ENCODE data around the gene AGO3. TPM values are rescaled to one million over a fixed set of nuclear protein-coding genes. Genes with fewer than 3 reads are reported as not detected.
A peak's percentile ranks its signal among the peaks of the same experiment; 100 is the strongest.

Gene AGO3
- total and polyA plus RNA-seq, 2 of the 13 experiments (the other 11 are each of a cell fraction or from before 2014, with no cell fraction given), result 21.2 to 27.1 TPM

DNA sequence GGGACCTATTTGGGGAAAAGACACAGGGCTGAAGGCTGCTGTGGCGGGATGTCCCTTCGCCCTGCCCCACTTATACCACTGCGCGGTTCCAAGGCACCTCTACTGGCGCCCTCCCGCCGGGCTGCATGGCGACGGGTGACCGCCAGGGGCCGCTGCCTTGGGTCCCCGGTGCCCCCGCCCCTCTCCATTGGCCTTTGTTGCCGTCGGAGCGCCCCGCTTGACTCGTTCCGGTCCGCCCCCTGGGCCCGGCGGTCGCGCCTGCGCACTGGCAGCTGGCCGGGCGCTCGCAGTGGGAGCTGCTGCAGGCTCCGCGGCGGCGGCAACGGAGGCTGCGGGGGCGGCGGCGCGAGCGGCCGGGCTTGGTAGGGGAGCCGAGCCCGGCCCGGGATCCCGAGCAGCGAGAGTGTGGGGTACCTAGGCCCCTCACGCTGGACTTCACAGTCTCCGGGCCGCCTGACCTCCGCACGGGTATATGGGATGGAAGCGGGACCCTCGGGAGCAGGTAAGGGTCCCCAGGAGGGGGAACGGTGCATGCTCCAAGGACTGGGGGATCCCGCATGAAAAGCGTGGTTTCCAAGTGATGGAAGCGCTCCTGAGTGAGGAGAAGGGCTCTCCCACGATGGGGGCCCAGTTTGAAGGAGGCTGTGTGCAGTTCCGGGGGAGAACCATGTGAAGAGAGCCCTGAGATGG is 47.8 kb upstream of the AGO3 start, which contains the start of gene AGO1 (continued):
- peak; percentile 94 for TF ChIP-seq MAZ (IDR thresholded peaks at IDR 0.05; ENCODE audit: borderline replicate concordance, low read depth, low read length)
- TF ChIP-seq MAZ (CRISPR knock-in tag; IDR thresholded peaks at IDR 0.05; ENCODE audit: low read depth), result peak; percentile 93
- TF ChIP-seq NR2F2 (IDR thresholded peaks at IDR 0.05; ENCODE audit: borderline replicate concordance, low read depth), result no peak; the same call in 1 of the 2 replicates
- no peak for TF ChIP-seq ZSCAN21 (CRISPR knock-in tag; IDR thresholded peaks at IDR 0.05; ENCODE audit: borderline replicate concordance)
- TF ChIP-seq DMTF1 (CRISPR knock-in tag; IDR thresholded peaks at IDR 0.05), result no peak
- TF ChIP-seq MIER2 (CRISPR knock-in tag; IDR thresholded peaks at IDR 0.05), result peak; percentile 88
- TF ChIP-seq GATA4 (IDR thresholded peaks at IDR 0.05; ENCODE audit: borderline replicate concordance, low read depth), result no peak
- TF ChIP-seq SNAPC4 (CRISPR knock-in tag; IDR thresholded peaks at IDR 0.05), result no peak
- TF ChIP-seq ZNF670 (CRISPR knock-in tag; IDR thresholded peaks at IDR 0.05; ENCODE audit: borderline replicate concordance), result no peak
- TF ChIP-seq SRSF4 (IDR thresholded peaks at IDR 0.05; ENCODE audit: low read depth, low read length, poor library complexity, severe bottlenecking), result no peak
- no peak for TF ChIP-seq ZNF484 (CRISPR knock-in tag; IDR thresholded peaks at IDR 0.05; ENCODE audit: borderline replicate concordance, low read depth)
- TF ChIP-seq MBD4 (IDR thresholded peaks at IDR 0.05; ENCODE audit: borderline replicate concordance, low read length), result no peak
- no peak for TF ChIP-seq RNF2 (conservative IDR thresholded peaks at IDR 0.05; ENCODE audit: low read depth)
- peak; percentile 57; the same call in 1 of the 2 replicates for TF ChIP-seq BCL3 (CRISPR knock-in tag; IDR thresholded peaks at IDR 0.05)
- TF ChIP-seq, protein P1, sequence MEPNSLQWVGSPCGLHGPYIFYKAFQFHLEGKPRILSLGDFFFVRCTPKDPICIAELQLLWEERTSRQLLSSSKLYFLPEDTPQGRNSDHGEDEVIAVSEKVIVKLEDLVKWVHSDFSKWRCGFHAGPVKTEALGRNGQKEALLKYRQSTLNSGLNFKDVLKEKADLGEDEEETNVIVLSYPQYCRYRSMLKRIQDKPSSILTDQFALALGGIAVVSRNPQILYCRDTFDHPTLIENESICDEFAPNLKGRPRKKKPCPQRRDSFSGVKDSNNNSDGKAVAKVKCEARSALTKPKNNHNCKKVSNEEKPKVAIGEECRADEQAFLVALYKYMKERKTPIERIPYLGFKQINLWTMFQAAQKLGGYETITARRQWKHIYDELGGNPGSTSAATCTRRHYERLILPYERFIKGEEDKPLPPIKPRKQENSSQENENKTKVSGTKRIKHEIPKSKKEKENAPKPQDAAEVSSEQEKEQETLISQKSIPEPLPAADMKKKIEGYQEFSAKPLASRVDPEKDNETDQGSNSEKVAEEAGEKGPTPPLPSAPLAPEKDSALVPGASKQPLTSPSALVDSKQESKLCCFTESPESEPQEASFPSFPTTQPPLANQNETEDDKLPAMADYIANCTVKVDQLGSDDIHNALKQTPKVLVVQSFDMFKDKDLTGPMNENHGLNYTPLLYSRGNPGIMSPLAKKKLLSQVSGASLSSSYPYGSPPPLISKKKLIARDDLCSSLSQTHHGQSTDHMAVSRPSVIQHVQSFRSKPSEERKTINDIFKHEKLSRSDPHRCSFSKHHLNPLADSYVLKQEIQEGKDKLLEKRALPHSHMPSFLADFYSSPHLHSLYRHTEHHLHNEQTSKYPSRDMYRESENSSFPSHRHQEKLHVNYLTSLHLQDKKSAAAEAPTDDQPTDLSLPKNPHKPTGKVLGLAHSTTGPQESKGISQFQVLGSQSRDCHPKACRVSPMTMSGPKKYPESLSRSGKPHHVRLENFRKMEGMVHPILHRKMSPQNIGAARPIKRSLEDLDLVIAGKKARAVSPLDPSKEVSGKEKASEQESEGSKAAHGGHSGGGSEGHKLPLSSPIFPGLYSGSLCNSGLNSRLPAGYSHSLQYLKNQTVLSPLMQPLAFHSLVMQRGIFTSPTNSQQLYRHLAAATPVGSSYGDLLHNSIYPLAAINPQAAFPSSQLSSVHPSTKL (CRISPR knock-in tag; IDR thresholded peaks at IDR 0.05), result peak; percentile 24; the same call in 1 of the 2 replicates
